Measurements from ENCODE around the gene NCK2. TPM values are rescaled to one million over a fixed set of nuclear protein-coding genes. Genes with fewer than 3 reads are reported as not detected.

Gene NCK2
- total and polyA plus RNA-seq, 2 of the 4 experiments (the other 2 are of a cell fraction) = 15.8 to 22.2 TPM

DNA sequence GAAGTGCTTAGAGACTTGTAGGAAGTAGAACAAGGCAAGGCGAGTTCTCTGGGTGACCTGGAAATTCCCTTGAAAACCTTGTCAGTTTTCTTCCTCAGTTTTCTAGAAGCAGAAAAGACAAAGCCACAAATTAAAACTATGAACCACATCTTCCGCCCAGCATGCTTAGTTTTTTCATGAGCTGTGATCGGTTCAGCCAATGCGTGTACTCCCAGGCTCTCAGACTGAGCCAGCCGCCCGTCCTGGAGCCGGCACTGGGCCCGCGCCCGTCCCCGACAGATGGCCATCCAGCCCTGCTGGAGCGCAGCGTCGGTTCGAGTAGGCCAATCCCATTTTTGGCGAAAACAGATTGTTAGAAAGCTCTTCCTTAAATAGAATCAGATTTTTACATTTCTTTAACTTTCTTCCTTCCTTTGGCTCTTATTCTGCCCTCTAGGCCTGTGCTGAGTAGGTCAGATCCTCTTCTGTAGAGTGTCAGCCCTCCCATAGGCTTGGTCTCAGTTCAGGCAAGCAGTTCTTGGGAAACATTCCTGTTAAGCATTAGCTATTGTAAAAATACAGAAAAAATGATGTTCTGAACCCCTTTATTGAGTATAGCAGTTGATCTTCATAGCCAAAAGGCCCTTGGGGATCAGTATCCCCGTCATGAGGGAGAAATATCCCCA, 112.5 kb downstream of the NCK2 start:
- no peak overlapping the region for H3K4me2 ChIP-seq (ENCODE audit: low read depth, low read length)
- H3K4me3 ChIP-seq (ENCODE audit: insufficient read depth, low read depth, low read length) = no peak overlapping the region
- peaks cover 8% of the 10 kb centered on the region; the same call in 1 of the 2 replicates for H3K9me1 ChIP-seq (ENCODE audit: insufficient read depth, low read length)
- ChIA-PET CTCF (interaction anchor here (0.6 kb wide), 1 partner anchor 767 kb away, joined by 5 read pairs; no protein-coding TSS in a partner anchor), POLR2A (ENCODE audit: unreplicated experiment) (no interaction called here)
- H2AK9ac ChIP-seq (replicated peaks; ENCODE audit: low read depth, low read length, poor library complexity) = no peak overlapping the region
- no peaks in the 10 kb centered on the region for H3K27me3 ChIP-seq (ENCODE audit: control insufficient read depth, insufficient read depth, low read length)
- H3K4ac ChIP-seq (ENCODE audit: low read depth, low read length) = no peak overlapping the region
- H2BK120ac ChIP-seq (ENCODE audit: low read depth, low read length) = no peak overlapping the region
- WGBS, 2 experiments (ENCODE audit: extremely low coverage in 2 of 2, insufficient read length in 1 of 2) = 100% methylated on average over 1 of the region's 17 CpGs; no CpG with 5 or more reads in 1 of the 2 experiments
- H3K4me1 ChIP-seq (ENCODE audit: control insufficient read depth, insufficient read depth, low read length) = peaks cover 3% of the 10 kb centered on the region; the same call in 1 of the 2 replicates
- no peak overlapping the region for H3K56ac ChIP-seq (ENCODE audit: extremely low read depth, insufficient read depth, low read length)
- no peak for TF ChIP-seq NFE2L2 (IDR thresholded peaks at IDR 0.05; ENCODE audit: low read depth, low read length)
- no peak for TF ChIP-seq RAD21 (IDR thresholded peaks at IDR 0.05; ENCODE audit: low read length)
- no peak for TF ChIP-seq MAFK (IDR thresholded peaks at IDR 0.05; ENCODE audit: low read depth, low read length)
- TF ChIP-seq RCOR1 (IDR thresholded peaks at IDR 0.05; ENCODE audit: insufficient replicate concordance, low read length) = no peak
- TF ChIP-seq SMC3 (IDR thresholded peaks at IDR 0.05; ENCODE audit: low read depth, low read length) = no peak
- no peak overlapping the region for H4K5ac ChIP-seq (ENCODE audit: low read depth, low read length)
- in situ Hi-C loops (cut with MboI; ENCODE audit: low sequenced_read_pairs) = no loop called here
- peaks cover 36 to 39% of the 10 kb centered on the region in 2 experiments for H3K79me1 ChIP-seq (ENCODE audit: low read depth in 1 of 2, low read length in 2 of 2)
- H3K14ac ChIP-seq (replicated peaks; ENCODE audit: low read depth, low read length) = no peak overlapping the region
- intact Hi-C loops (cut with micrococcal nuclease) = loop anchor here (10.0 kb wide), 1 partner anchor 512 kb away; no protein-coding TSS in a partner anchor
- BruUV-seq (replicated peaks) = no TSS peak
- DNase-seq = no peak
- no peak overlapping the region for H2BK5ac ChIP-seq (ENCODE audit: low read depth, low read length, poor library complexity, severe bottlenecking)
- no peak overlapping the region for H2AK5ac ChIP-seq (ENCODE audit: low read depth, low read length)
- no peak overlapping the region for H4K8ac ChIP-seq (ENCODE audit: low read depth in 2 of 2, low read length in 2 of 2)
- H4K91ac ChIP-seq (ENCODE audit: insufficient read depth, low read depth, low read length) = no peak overlapping the region
- no peaks in the 10 kb centered on the region for H3K9me3 ChIP-seq (ENCODE audit: control insufficient read depth, insufficient read depth, low read length)
- no peak overlapping the region for H3K27ac ChIP-seq (ENCODE audit: insufficient read depth, low read length)
- peaks cover 6% of the 10 kb centered on the region for H3K36me3 ChIP-seq (ENCODE audit: control insufficient read depth, insufficient read depth, low read length)
- no peak overlapping the region for H2AFZ ChIP-seq (replicated peaks; ENCODE audit: low read length, poor library complexity)
- no peak overlapping the region for H2BK15ac ChIP-seq (ENCODE audit: low read depth, low read length)
- no peak overlapping the region for H3K18ac ChIP-seq (ENCODE audit: low read depth, low read length)
- H2BK20ac ChIP-seq (ENCODE audit: low read depth, low read length) = no peak overlapping the region
- H3K9ac ChIP-seq (ENCODE audit: low read depth, low read length) = no peak overlapping the region
- no peak overlapping the region for H3K23ac ChIP-seq (ENCODE audit: low read depth, low read length)
- peaks cover 13% of the 10 kb centered on the region for H4K20me1 ChIP-seq (ENCODE audit: insufficient read depth, low read length)
- dilution Hi-C loops (cut with HindIII; ENCODE audit: low sequenced_read_pairs, unreplicated experiment) = no loop called here
- no peak for ATAC-seq (ENCODE audit: low read depth)

Data from IMR-90 (cell line).